Non-pigmented ciliary epithelial cell (primary cell): ENCODE measurements around the gene ULK2.

Experiments
- DNase-seq: peaks from one replicate; pipeline ENCODE4 v3.0.0-alpha.2; 2010; ENCODE audit warnings: low read depth

Gene ULK2

GRCh38 chr17:19726631-19727376 is 140.9 kb downstream of the ULK2 start:
- no peak for DNase-seq

- no peak for DNase-seq
Measured at GRCh38 chr17:19725486-19725885, 142.2 kb downstream of the ULK2 start.

GRCh38 chr17:19724501-19725420 is 143.0 kb downstream of the ULK2 start:
- no peak for DNase-seq

GRCh38 chr17:19723964-19724363 is 143.8 kb downstream of the ULK2 start:
- no peak for DNase-seq
